Glomerular visceral epithelial cell (primary cell): ENCODE measurements around the gene PCDHB7.
"Not testable (repeated sequence)": the region's sequence is repeated elsewhere in the genome, so short reads cannot be mapped to it uniquely, and the experiment has no call there.

Experiments used
- DNase-seq: peaks from one replicate; pipeline ENCODE4 v3.0.0-alpha.2; 2016; ENCODE audit errors: extremely low spot score

PCDHB7 gene

GRCh38 chr5:141224844-141225243, 52.4 kb downstream of the PCDHB7 start:
- not testable (repeated sequence) for DNase-seq

GRCh38 chr5:141225421-141225820, 53.0 kb downstream of the PCDHB7 start:
- not testable (repeated sequence) for DNase-seq
